Erythroblast (primary cell): ENCODE results near the gene CCNB1IP1.
"Not testable (repeated sequence)": the region's sequence is repeated elsewhere in the genome, so short reads cannot be mapped to it uniquely, and the experiment has no call there.

Source experiments
- DNase-seq, 2 experiments: peaks; one replicate each; lab custom pipeline; 2025; lab: John Stamatoyannopoulos, UW
- GATA1 ChIP-seq: IDR thresholded peaks from 2 replicates; pipeline ENCODE4 v1.6.1; 2011; ENCODE audit warnings: low read depth, mild to moderate bottlenecking, control low read depth, low read length, moderate library complexity
- POLR2A ChIP-seq: IDR thresholded peaks from 2 replicates; pipeline ENCODE4 v1.6.1; 2011; ENCODE audit warnings: mild to moderate bottlenecking, low read length

The CCNB1IP1 gene, protein sequence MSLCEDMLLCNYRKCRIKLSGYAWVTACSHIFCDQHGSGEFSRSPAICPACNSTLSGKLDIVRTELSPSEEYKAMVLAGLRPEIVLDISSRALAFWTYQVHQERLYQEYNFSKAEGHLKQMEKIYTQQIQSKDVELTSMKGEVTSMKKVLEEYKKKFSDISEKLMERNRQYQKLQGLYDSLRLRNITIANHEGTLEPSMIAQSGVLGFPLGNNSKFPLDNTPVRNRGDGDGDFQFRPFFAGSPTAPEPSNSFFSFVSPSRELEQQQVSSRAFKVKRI

DNA sequence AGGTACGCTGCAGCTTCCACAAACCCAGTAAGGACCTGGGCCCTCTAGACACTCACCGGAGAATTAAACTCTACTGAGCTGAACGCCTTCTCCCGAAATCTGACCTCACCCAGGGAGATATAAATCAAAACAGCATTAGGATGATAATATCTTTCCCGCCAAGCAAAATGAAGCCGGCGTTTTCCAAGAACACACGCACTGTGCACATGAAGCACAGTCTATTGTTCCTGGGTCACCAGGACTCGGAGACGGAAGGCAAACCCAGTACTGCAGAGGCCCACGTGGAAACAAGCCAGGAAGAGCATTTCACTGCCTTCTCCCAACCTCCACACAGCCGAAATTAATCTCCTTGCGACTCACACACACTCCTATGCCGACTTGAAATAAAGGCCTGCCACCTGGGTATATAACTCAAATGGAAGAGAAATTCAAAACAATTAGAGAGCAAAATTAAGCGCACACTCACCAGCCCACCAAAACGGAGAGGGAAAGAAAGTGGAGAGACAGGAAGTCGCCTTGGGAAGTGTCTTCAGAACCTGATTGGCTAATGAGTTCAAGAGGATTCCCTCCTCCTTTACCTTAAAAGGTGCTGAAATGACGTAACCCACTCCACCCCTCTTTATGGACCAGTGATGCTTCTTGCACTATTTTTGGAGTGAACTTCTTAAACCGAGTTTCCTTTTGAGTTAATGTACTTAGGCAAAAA lies at the start of gene CCNB1IP1:
Gene CCNB1IP1 (minus strand): TSS at position 492 of the 706 bp plus-strand sequence. CDS start 16,756 bp downstream, outside the sequence.
- peak; percentile 53 for TF ChIP-seq POLR2A
- no peak for TF ChIP-seq GATA1
- DNase-seq = peak; percentile 63 to 76

DNA sequence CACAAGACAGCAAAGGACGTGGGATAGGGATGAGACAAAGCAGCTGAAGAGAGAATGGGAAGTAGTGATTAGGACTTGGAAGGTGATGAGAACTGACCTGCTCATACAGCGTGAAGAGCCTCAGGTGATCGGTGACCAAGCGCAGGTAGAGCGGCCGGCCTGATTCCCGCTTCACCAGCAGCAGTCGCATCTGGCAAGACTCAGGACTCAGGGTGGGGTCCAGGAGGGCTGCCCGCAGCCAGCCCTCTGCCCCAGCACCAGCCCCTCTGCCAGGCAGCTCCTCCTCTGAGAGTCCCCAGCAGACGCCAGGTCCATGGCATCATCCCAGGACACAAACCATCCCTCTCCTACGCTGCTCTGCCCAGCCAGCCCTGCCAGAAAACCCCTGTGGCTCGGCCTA lies 49.4 kb upstream of the CCNB1IP1 start:
- DNase-seq = no peak
- no peak for TF ChIP-seq GATA1
- TF ChIP-seq POLR2A = no peak

DNA sequence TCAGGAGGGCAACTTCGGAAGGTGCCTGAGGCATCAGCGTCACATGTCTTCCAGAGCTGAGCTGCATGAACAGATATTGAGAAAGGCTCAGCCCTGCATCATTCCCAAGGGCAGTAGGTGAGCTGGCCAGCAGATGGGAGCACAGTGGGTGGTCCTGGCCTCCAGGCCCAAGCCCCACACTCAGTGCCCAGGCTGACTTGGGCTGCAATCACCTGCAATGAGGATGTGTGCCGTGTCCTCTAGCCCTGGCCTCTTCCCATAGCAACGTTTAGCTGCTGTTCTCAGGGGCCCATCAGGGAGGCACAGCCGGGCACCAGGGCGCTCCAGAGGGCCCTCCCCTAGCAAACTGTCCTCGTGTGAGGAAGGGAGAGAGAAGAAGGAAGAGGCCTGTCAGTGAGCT lies 48.3 kb upstream of the CCNB1IP1 start:
- no peak for DNase-seq
- TF ChIP-seq GATA1 (no peak), POLR2A (no peak)

DNA sequence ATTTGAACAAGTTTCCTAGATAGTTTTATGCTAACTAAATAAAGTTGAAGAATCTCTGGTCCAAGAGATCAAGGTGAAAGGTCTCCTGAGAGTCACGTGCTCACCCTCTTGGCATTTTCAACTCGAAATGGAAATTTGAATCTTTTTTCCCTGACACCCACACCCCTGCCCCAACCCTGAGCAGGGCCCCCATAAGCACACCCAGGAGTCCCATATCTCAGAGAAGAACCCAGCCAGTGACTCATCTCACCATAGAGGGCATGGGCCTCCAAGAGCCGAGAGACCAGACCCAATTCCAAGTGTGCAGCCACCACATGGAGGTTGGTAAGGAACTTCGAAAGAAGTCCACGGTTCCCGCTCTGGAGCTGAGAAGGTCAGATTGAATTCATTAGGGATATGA lies 47.6 kb upstream of the CCNB1IP1 start:
- no peak for TF ChIP-seq POLR2A
- TF ChIP-seq GATA1 = no peak
- DNase-seq = no peak

DNA sequence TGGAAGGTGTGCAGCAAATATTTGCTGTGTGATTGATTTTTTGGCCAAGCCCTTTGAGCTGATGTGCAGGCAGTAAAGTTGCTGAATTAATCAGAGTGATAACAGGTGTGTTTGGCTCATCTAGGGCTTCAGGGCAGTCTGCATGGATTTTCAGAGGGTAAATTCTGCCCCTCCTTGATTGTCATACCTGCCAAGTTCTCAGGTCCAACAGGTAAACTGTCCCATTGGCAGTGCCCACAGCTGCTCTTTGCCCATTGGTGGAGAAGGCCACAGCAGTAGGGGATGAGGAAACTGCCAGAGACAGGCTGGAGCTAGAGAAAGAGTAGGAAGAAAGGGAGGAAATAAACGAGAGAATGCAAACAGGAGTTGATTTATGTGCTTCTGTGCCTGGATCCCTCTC lies 46.7 kb upstream of the CCNB1IP1 start:
- no peak for DNase-seq
- TF ChIP-seq POLR2A (no peak), GATA1 (no peak)

DNA sequence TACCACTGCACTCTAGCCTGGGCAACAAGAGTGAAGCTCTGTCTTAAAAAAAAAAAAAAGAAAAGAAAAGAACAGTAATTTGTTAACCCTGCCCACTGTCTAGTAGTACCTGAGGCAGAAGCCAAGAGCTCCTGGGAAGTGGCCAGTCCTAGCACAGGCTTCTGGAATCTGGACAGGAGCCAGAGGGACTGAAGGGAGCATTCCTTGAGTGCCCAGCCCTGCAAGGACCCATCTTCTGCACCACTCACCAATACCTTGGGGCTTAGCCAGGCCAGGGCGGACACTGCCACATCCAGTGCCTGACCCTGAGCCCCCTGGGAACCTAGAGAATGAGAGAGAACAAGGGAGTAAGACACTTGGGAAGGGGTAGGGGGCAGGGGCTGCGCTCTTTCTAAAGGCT lies 44.1 kb upstream of the CCNB1IP1 start:
- DNase-seq = no peak
- TF ChIP-seq POLR2A (no peak), GATA1 (no peak)

DNA sequence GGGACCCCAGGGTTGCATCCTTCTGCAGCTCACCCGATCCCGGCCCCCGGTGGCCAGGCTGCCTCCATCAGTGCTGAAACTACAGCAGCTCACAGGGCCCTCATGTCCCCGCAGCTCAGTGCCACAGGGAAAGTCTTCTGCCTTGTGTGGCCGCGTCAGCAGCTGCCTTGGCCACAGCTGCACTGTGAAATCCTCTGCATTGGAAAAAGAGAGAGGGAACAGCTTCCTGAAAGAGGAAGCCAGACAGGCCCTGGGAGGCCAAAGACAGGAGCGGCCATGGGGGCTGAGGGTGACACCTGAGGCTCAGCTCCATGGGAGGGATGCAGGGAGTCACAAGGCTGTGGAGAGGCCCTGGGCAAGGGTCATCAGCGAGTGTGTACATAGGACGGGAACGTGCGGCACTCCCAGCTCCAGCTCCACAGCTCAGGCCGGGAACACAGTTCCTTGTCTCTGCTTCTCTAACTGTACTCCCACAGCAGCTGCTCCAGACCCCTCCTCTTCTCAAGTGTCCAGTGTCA lies 43.1 kb upstream of the CCNB1IP1 start:
- no peak for TF ChIP-seq GATA1
- no peak for TF ChIP-seq POLR2A
- DNase-seq = no peak

DNA sequence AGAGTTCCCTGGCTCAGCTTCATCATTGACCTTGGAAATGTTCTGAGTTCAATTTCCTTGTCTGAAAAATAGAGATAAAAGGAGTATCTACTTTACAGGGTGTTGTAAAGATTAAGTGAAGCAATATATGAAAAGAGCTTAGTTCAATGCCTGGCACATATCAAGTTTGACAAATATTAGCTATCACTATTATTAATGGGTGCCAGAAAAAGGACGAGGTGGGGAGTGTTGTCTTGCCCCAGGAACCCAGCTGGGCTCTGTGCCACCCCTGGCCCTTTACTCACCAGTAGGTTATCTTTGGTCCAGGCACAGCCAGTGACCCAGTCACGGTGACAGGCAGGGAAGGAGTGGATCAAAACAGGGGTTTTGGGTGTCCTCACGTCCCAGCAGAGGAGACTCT lies 42.4 kb upstream of the CCNB1IP1 start:
- no peak for DNase-seq
- TF ChIP-seq POLR2A = no peak
- no peak for TF ChIP-seq GATA1

DNA sequence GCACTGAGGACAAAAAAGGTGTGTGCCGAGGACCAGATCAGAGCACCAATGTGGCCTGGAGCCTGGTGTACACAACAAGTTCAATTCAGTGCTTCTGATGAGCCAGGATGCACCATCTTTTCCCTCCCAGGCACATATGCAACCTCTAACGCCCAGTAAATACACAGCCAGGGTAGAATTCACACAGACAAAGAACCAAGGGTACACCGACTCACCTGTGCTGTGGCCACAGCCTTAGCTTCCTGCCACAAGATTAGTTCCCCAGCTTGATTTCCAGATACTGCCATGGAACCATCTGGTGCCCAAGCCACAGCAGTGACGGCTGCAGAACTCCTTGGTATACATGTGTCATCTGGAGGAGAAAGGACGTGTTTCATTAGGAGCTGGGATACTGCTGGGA lies 39.7 kb upstream of the CCNB1IP1 start:
- no peak for DNase-seq
- no peak for TF ChIP-seq GATA1
- no peak for TF ChIP-seq POLR2A

DNA sequence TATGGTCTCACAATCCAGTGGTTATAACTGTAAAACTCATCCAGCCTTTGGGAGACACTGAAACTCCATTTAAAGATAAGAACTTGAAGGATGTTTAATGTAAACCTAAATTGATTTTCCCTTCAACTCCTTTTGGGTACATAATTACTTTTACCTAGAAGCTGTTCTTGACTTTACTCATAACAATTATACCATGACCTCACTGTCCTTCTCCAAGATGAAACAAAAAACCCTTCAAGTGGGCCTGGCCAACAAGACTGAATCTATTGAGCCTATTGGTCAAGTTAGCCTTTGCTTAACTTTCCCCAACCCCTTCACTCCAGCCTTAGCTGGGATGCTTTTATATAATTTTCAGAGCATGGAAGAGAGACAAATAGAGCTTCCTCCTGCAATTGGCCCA lies 32.8 kb upstream of the CCNB1IP1 start:
- TF ChIP-seq POLR2A (no peak), GATA1 (no peak)

DNA sequence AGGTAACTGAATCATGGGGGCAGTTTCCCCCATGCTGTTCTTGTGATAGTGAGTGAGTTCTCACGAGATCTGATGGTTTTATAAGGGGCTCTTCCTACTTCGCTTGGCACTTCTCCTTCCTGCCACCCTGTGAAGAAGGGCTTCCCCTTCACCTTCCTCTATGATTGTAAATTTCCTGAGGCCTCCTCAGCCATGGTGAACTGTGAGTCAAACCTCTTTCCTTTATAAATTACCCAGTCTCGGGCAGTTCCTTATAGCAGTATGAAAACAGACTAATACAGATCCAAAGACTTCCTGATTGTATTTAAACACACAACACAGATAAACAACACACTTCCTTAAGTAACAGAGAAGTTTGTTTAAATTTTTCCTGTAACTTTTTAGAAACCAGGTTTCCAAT lies 25.4 kb upstream of the CCNB1IP1 start:
- not testable (repeated sequence) for DNase-seq

More for the DNA sequence above, 32.8 kb upstream of the CCNB1IP1 start:
- no peak for DNase-seq

DNA sequence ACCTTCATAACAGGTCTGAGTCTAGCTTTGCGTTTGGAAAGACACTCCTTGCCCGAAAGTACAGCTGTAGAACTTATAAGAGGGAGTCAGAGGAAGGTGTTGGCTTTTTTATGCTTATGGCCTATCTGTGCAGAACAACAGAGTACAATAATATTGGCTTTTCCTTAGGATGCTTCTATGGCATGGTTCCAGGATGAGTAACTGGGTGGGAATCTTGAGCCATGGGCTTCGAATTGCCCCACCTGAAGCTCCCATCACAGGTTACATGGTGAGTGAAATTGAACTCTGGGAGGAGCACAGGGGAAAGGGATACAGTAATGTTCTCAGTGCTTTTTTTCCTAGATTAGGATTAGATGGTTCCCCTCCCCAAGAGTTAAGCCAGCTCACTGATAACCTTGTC lies 23.3 kb upstream of the CCNB1IP1 start:
- DNase-seq = no peak

DNA sequence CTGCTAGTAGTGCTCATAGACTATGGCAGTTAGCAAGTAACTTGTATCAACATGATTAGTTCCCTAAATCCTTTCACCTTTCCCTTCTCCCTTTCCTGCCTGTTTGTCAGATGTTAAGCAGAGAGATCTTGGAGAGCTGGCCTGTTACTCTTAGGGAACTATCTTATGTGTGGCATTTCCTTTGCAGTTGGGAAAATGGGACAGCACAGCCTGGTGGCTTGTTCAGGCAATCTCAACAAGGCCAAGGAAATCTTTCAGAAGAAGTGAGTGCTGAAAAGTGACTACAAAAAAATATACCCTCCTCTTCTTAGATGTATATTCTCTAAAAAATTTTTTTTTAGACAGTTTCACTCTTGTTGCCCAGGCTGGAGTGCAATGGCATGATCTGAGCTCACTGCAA lies 17.8 kb upstream of the CCNB1IP1 start:
- TF ChIP-seq POLR2A = no peak
- no peak for TF ChIP-seq GATA1
- DNase-seq = no peak

More for the DNA sequence above, 23.3 kb upstream of the CCNB1IP1 start:
- no peak for TF ChIP-seq POLR2A

DNA sequence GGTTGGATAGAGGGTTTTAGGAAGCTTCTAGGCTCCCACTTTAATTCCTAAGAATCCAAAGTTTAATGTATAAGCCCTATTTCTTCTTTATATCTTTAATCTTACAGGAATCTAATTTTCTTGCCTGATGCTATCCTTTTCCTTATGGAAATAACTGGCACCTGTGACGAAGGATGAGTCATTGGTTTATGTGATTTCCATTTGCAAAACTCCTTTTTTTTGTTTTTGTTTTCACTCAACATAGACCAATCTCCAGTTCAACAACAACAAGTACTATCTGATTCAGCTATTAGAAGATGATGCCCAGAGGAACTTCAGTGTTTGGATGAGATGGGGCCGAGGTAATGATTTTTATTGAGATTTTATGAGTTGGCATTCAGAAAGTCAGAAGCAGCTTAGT lies 17.2 kb upstream of the CCNB1IP1 start:
- no peak for DNase-seq
- no peak for TF ChIP-seq GATA1
- TF ChIP-seq POLR2A = no peak
